SK-N-SH treated with all-trans-retinoic acid at 6 μM for 48 hours (cell line): ENCODE measurements around the gene ANKRD34A.

Experiments
- ATAC-seq: fragments of 200-7000 bp; cut with Tn5 transposase; 3 replicates; pipeline ENCODE4 v1.9.1; 2020; ENCODE audit warnings: mild to moderate bottlenecking, moderate library complexity
- ARNTL ChIP-seq: fragments of 450-650 bp; formaldehyde crosslinking; IDR thresholded peaks from 2 replicates; pipeline ENCODE4 v1.5.0; 2020; ENCODE audit warnings: low read depth, mild to moderate bottlenecking, moderate library complexity, borderline replicate concordance
- BACH2 ChIP-seq: fragments of 250-450 bp; sonication (Bioruptor Pico); IDR thresholded peaks from 2 replicates; pipeline ENCODE4 v1.9.0; 2021; ENCODE audit warnings: mild to moderate bottlenecking, borderline replicate concordance
- CSDC2 ChIP-seq: fragments of 250-450 bp; sonication (Bioruptor Pico); IDR thresholded peaks from 2 replicates; pipeline ENCODE4 v1.5.0; 2020; ENCODE audit warnings: mild to moderate bottlenecking, moderate library complexity
- GLIS3 ChIP-seq: fragments of 250-450 bp; sonication (Bioruptor Pico); IDR thresholded peaks from 2 replicates; pipeline ENCODE4 v1.5.0; 2020; ENCODE audit warnings: mild to moderate bottlenecking, moderate library complexity
- ISL1 ChIP-seq: fragments of 250-450 bp; sonication (Bioruptor Pico); IDR thresholded peaks from 2 replicates; pipeline ENCODE4 v2.1.2; 2022; ENCODE audit warnings: mild to moderate bottlenecking, moderate library complexity
- OSR1 ChIP-seq: fragments of 250-450 bp; sonication (Bioruptor Pico); IDR thresholded peaks from 2 replicates; pipeline ENCODE4 v1.8.0; 2022; ENCODE audit warnings: moderate library complexity, mild to moderate bottlenecking, inconsistent platforms
- RARB ChIP-seq: fragments of 250-450 bp; sonication (Bioruptor Pico); IDR thresholded peaks from 2 replicates; pipeline ENCODE4 v1.8.0; 2021; ENCODE audit warnings: mild to moderate bottlenecking, moderate library complexity
- SNAI2 ChIP-seq: fragments of 250-450 bp; sonication (Bioruptor Pico); IDR thresholded peaks from 2 replicates; pipeline ENCODE4 v1.5.0; 2020; ENCODE audit warnings: mild to moderate bottlenecking, moderate library complexity
- TCF4 ChIP-seq: fragments of 250-450 bp; sonication (Bioruptor Pico); IDR thresholded peaks from 2 replicates; pipeline ENCODE4 v1.8.0; 2021; ENCODE audit warnings: mild to moderate bottlenecking, moderate library complexity, borderline replicate concordance
- TOX ChIP-seq: fragments of 250-450 bp; sonication (Bioruptor Pico); IDR thresholded peaks from 2 replicates; pipeline ENCODE4 v1.8.0; 2021; ENCODE audit warnings: mild to moderate bottlenecking, moderate library complexity, borderline replicate concordance
- ZC3H10 ChIP-seq: fragments of 250-450 bp; sonication (Bioruptor Pico); IDR thresholded peaks from 2 replicates; pipeline ENCODE4 v1.5.1; 2021; ENCODE audit warnings: mild to moderate bottlenecking, moderate library complexity
- ZFP3 ChIP-seq: fragments of 250-450 bp; sonication (Bioruptor Pico); IDR thresholded peaks from 2 replicates; pipeline ENCODE4 v1.5.0; 2020; ENCODE audit warnings: mild to moderate bottlenecking, moderate library complexity
- ZFP30 ChIP-seq: fragments of 450-650 bp; formaldehyde crosslinking; IDR thresholded peaks from 2 replicates; pipeline ENCODE4 v1.5.0; 2022; ENCODE audit warnings: mild to moderate bottlenecking, moderate library complexity
- ZNF565 ChIP-seq: fragments of 450-650 bp; formaldehyde crosslinking; conservative IDR thresholded peaks from 2 replicates; pipeline ENCODE4 v1.5.0; 2020; ENCODE audit warnings: low read depth, mild to moderate bottlenecking, moderate library complexity
- ZNF70 ChIP-seq: fragments of 450-650 bp; formaldehyde crosslinking; IDR thresholded peaks from 2 replicates; pipeline ENCODE4 v1.5.0; 2020; ENCODE audit warnings: mild to moderate bottlenecking, moderate library complexity
- ZNF8 ChIP-seq: fragments of 450-650 bp; formaldehyde crosslinking; IDR thresholded peaks from 2 replicates; pipeline ENCODE4 v1.5.0; 2020; ENCODE audit warnings: mild to moderate bottlenecking, moderate library complexity
- TF ChIP-seq, protein P1 (sequence below): fragments of 250-450 bp; sonication (Bioruptor Pico); IDR thresholded peaks from 2 replicates; pipeline ENCODE4 v1.8.0; 2020; ENCODE audit warnings: mild to moderate bottlenecking, moderate library complexity, borderline replicate concordance
- TF ChIP-seq, protein P2 (sequence below): fragments of 250-450 bp; sonication (Bioruptor Pico); IDR thresholded peaks from 2 replicates; pipeline ENCODE4 v1.5.1; 2021; ENCODE audit warnings: mild to moderate bottlenecking, moderate library complexity
- TF ChIP-seq, protein P3 (sequence below): fragments of 250-450 bp; sonication (Bioruptor Pico); IDR thresholded peaks from 2 replicates; pipeline ENCODE4 v1.8.0; 2021; ENCODE audit warnings: low read depth, mild to moderate bottlenecking, moderate library complexity, borderline replicate concordance
- TF ChIP-seq, protein P4 (sequence below): fragments of 250-450 bp; sonication (Bioruptor Pico); IDR thresholded peaks from 2 replicates; pipeline ENCODE4 v1.5.1; 2020; ENCODE audit warnings: low read depth, mild to moderate bottlenecking, moderate library complexity

The ANKRD34A gene

DNA sequence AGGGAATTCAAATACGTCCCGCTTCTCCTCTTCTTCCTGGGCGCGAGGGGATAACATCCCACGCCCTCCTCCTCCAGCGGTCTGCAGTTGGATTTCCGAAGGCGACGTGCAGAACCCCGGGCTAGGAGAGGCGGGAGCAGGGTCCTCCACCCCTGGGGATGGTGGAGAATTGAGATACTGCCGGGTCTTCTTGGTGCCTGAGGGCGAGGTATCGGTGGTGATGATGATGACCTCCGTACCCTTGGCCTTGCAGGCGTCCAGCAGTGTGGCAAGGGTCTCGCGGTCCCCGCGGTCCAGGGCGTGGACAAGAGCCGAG, 3.3 kb downstream of the ANKRD34A start:
- no peak for ATAC-seq
- TF ChIP-seq ZNF70 (CRISPR knock-in tag) (no peak), ZNF8 (CRISPR knock-in tag) (no peak), ZFP30 (CRISPR knock-in tag) (no peak), ZC3H10 (CRISPR knock-in tag) (no peak), CSDC2 (CRISPR knock-in tag) (no peak), TOX (CRISPR knock-in tag) (no peak), BACH2 (no peak), SNAI2 (no peak), ISL1 (CRISPR knock-in tag) (no peak), GLIS3 (CRISPR knock-in tag) (no peak), OSR1 (CRISPR knock-in tag) (no peak)
- TF ChIP-seq, protein P1, sequence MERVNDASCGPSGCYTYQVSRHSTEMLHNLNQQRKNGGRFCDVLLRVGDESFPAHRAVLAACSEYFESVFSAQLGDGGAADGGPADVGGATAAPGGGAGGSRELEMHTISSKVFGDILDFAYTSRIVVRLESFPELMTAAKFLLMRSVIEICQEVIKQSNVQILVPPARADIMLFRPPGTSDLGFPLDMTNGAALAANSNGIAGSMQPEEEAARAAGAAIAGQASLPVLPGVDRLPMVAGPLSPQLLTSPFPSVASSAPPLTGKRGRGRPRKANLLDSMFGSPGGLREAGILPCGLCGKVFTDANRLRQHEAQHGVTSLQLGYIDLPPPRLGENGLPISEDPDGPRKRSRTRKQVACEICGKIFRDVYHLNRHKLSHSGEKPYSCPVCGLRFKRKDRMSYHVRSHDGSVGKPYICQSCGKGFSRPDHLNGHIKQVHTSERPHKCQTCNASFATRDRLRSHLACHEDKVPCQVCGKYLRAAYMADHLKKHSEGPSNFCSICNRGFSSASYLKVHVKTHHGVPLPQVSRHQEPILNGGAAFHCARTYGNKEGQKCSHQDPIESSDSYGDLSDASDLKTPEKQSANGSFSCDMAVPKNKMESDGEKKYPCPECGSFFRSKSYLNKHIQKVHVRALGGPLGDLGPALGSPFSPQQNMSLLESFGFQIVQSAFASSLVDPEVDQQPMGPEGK (CRISPR knock-in tag), result no peak
- TF ChIP-seq, protein P2, sequence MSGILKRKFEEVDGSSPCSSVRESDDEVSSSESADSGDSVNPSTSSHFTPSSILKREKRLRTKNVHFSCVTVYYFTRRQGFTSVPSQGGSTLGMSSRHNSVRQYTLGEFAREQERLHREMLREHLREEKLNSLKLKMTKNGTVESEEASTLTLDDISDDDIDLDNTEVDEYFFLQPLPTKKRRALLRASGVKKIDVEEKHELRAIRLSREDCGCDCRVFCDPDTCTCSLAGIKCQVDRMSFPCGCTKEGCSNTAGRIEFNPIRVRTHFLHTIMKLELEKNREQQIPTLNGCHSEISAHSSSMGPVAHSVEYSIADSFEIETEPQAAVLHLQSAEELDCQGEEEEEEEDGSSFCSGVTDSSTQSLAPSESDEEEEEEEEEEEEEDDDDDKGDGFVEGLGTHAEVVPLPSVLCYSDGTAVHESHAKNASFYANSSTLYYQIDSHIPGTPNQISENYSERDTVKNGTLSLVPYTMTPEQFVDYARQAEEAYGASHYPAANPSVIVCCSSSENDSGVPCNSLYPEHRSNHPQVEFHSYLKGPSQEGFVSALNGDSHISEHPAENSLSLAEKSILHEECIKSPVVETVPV (CRISPR knock-in tag), result no peak
- TF ChIP-seq, protein P3, sequence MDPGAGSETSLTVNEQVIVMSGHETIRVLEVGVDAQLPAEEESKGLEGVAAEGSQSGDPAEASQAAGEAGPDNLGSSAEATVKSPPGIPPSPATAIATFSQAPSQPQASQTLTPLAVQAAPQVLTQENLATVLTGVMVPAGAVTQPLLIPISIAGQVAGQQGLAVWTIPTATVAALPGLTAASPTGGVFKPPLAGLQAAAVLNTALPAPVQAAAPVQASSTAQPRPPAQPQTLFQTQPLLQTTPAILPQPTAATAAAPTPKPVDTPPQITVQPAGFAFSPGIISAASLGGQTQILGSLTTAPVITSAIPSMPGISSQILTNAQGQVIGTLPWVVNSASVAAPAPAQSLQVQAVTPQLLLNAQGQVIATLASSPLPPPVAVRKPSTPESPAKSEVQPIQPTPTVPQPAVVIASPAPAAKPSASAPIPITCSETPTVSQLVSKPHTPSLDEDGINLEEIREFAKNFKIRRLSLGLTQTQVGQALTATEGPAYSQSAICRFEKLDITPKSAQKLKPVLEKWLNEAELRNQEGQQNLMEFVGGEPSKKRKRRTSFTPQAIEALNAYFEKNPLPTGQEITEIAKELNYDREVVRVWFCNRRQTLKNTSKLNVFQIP (CRISPR knock-in tag), result no peak
- TF ChIP-seq, protein P4, sequence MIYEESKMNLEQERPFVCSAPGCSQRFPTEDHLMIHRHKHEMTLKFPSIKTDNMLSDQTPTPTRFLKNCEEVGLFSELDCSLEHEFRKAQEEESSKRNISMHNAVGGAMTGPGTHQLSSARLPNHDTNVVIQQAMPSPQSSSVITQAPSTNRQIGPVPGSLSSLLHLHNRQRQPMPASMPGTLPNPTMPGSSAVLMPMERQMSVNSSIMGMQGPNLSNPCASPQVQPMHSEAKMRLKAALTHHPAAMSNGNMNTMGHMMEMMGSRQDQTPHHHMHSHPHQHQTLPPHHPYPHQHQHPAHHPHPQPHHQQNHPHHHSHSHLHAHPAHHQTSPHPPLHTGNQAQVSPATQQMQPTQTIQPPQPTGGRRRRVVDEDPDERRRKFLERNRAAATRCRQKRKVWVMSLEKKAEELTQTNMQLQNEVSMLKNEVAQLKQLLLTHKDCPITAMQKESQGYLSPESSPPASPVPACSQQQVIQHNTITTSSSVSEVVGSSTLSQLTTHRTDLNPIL (CRISPR knock-in tag), result no peak

DNA sequence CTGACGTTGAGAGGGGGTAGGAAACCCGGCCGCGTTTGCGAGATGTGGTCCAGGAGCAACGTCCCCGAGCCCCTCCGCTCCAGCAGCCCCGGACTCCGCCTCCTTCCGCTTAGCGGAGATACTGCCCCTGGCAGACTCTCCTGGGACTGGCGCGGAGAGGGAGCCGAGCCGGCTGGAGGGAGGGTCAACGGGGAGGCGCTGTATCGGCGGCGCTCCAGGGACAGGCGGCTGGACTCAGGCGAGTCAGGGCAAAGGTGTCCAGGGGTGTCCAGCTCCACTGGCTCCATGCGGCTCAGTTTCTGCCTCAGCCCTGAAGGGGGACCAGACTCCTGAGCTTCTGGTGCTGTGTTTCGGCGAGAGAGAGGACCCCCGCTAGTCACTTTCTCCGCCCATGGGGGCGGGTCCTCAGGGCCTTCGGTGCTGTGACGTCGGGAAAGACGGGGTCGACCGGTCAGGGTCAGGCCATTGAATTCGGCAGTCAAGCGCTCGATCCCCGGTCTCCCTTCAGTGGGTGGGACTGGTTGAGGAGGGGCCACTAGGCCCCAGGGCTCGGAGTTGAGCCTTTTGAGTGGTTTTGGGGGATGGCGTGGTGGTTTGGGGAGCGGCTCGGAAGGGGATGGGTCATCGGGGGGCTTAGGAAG, 3.8 kb downstream of the ANKRD34A start:
- ATAC-seq, result peak; percentile 52
- TF ChIP-seq ZNF565 (CRISPR knock-in tag), result no peak
- TF ChIP-seq ZNF70 (CRISPR knock-in tag), result no peak
- no peak for TF ChIP-seq ZC3H10 (CRISPR knock-in tag)
- TF ChIP-seq, protein P2 (CRISPR knock-in tag), result no peak
- no peak for TF ChIP-seq SNAI2
- TF ChIP-seq ZFP30 (CRISPR knock-in tag), result no peak
- no peak for TF ChIP-seq TOX (CRISPR knock-in tag)
- no peak for TF ChIP-seq TCF4
- TF ChIP-seq BACH2, result no peak
- no peak for TF ChIP-seq GLIS3 (CRISPR knock-in tag)
- TF ChIP-seq, protein P4 (CRISPR knock-in tag), result no peak
- TF ChIP-seq ZFP3, result no peak

DNA sequence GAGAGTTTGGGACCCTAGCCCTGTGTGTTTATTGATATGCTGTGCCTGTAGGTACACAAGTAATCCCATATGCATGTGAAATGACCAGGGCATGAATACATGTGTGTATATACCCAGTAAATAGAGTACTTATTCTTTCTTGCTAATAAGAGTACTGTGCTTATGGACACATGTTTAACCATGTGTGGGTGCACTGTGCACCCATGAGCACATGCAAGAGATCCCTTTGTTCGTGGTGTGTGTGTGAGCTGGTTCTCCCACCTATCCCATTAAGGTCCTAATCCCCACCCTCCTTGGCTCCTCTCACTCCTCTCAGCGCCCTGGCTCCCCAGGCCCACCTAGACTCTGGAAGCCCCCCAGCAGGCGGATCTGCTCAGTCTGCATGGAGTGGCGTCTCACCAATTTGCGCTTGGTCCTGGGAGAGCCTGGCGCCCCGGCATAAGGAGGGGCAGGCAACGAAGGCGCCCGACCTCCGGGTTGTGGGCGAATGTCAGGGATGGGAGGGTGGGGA, 4.4 kb downstream of the ANKRD34A start:
- TF ChIP-seq ARNTL (no peak), ZFP3 (no peak), RARB (CRISPR knock-in tag) (no peak), ZNF8 (CRISPR knock-in tag) (no peak), ZNF70 (CRISPR knock-in tag) (no peak), OSR1 (CRISPR knock-in tag) (no peak), TCF4 (no peak), TOX (CRISPR knock-in tag) (no peak)
- TF ChIP-seq, protein P4 (CRISPR knock-in tag), result no peak
- no peak for ATAC-seq
